Measurements from ENCODE around the gene CNPY3.
"Not testable (repeated sequence)": the region's sequence is repeated elsewhere in the genome, so short reads cannot be mapped to it uniquely, and the experiment has no call there.

CNPY3 gene

DNA sequence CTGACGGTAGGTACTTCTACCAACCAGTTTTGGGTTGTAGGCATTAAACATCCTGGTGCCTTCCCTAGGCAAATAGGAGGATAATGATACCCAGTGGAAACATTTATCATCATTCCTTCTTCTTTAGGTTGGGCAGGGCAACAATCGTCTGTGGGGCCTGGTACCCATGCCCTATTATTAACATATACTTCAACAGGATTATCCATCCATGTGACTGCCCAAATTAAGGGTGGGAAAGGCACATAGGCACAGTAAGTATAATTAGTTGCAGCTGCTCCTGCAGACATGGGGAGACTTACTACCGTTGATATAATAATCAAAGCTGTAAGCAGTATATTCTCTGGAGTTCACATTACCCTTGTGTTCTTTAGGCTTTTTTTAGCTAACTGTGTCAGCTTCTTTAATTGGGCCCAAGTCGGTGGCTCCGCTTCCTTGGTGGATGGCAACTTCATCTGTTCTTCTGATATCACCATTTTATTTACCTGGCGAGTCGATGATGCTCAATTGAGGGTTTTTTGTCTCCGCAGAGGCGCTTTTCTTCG, 33.0 kb upstream of the CNPY3 start:
- no peaks in the 10 kb centered on the region for H3K27me3 ChIP-seq (ENCODE audit: control insufficient read depth, insufficient read depth, low read length)
- no peak overlapping the region for H3K4me3 ChIP-seq (ENCODE audit: low read length)
- no CpG with 5 or more reads among the region's 10 CpGs for WGBS (ENCODE audit: insufficient coverage, insufficient read length)
- no peak overlapping the region for H3K27ac ChIP-seq (ENCODE audit: low read length)
- H3K36me3 ChIP-seq (ENCODE audit: control insufficient read depth, insufficient read depth, low read length) = no peaks in the 10 kb centered on the region
- no peak for DNase-seq (ENCODE audit: low read depth, low spot score)
- H3K9me3 ChIP-seq (ENCODE audit: control insufficient read depth, insufficient read depth, low read length) = no peaks in the 10 kb centered on the region
- no peaks in the 10 kb centered on the region for H3K4me1 ChIP-seq (ENCODE audit: control insufficient read depth, insufficient read depth, low read length)

DNA sequence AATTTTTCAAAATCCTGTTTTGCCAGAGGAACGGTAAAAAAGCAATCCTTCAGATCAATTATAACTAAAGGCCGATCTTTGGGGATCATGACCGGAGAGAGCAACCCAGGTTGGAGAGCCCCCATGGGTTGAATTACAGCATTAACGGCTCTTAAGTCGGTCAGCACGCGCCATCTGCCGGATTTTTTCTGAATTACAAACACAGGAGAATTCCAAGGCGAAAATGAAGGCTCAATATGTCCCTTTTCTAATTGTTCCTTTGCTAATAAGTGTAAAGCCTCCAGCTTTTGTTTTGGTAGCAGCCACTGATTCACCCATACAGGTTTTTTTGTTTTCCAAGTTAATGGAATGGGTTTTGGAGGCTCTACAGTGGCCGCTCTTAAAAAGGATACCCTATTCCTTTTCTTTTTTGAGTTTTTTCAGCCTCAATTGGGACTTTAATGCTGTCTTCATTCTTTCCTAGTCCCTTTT, 30.4 kb upstream of the CNPY3 start:
- Histone ChIP-seq H3K27ac (ENCODE audit: low read length) (no peak overlapping the region), H3K4me1 (ENCODE audit: control insufficient read depth, insufficient read depth, low read length) (0 out of 2 replicates have a peak, but pooled peaks cover 1% of the 10 kb centered on the region), H3K4me3 (ENCODE audit: low read length) (no peak overlapping the region), H3K9me3 (ENCODE audit: control insufficient read depth, insufficient read depth, low read length) (no peaks in the 10 kb centered on the region), H3K27me3 (ENCODE audit: control insufficient read depth, insufficient read depth, low read length) (no peaks in the 10 kb centered on the region), H3K36me3 (ENCODE audit: control insufficient read depth, insufficient read depth, low read length) (no peaks in the 10 kb centered on the region)
- no peak for DNase-seq (ENCODE audit: low read depth, low spot score)
- WGBS (ENCODE audit: insufficient coverage, insufficient read length) = no CpG with 5 or more reads among the region's 10 CpGs

DNA sequence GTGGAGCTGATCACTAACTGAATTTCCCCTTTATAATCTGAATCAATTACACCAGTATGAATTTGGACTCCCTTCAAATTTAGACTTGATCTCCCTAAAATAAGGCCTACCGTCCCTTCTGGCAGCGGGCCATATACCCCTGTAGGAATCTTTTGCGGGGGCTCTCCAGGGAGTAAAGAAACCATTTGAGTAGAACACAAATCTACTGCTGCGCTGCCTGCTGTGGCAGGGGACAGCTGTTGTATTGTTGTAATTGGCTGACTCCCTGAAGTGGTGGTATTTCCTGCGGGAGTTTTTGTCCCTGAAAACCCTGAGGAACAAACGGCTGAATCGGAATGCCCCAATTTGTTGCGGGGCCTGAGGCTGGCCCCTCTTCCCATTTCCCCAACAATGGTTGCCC, 29.4 kb upstream of the CNPY3 start:
- no peaks in the 10 kb centered on the region for H3K36me3 ChIP-seq (ENCODE audit: control insufficient read depth, insufficient read depth, low read length)
- H3K4me3 ChIP-seq (ENCODE audit: low read length) = no peak overlapping the region
- no peaks in the 10 kb centered on the region for H3K9me3 ChIP-seq (ENCODE audit: control insufficient read depth, insufficient read depth, low read length)
- H3K4me1 ChIP-seq (ENCODE audit: control insufficient read depth, insufficient read depth, low read length) = 0 out of 2 replicates have a peak, but pooled peaks cover 1% of the 10 kb centered on the region
- DNase-seq (ENCODE audit: low read depth, low spot score) = no peak
- no peak overlapping the region for H3K27ac ChIP-seq (ENCODE audit: low read length)
- no CpG with 5 or more reads among the region's 8 CpGs for WGBS (ENCODE audit: insufficient coverage, insufficient read length)
- H3K27me3 ChIP-seq (ENCODE audit: control insufficient read depth, insufficient read depth, low read length) = no peaks in the 10 kb centered on the region

GRCh38 chr6:42901538-42901957, 27.7 kb upstream of the CNPY3 start:
- 0 out of 2 replicates have a peak, but pooled peaks cover 1% of the 10 kb centered on the region for H3K4me1 ChIP-seq (ENCODE audit: control insufficient read depth, insufficient read depth, low read length)
- peak; percentile 77 for DNase-seq (ENCODE audit: low read depth, low spot score)
- H3K9me3 ChIP-seq (ENCODE audit: control insufficient read depth, insufficient read depth, low read length) = no peaks in the 10 kb centered on the region
- no peaks in the 10 kb centered on the region for H3K27me3 ChIP-seq (ENCODE audit: control insufficient read depth, insufficient read depth, low read length)
- no peak overlapping the region for H3K27ac ChIP-seq (ENCODE audit: low read length)
- H3K4me3 ChIP-seq (ENCODE audit: low read length) = no peak overlapping the region
- H3K36me3 ChIP-seq (ENCODE audit: control insufficient read depth, insufficient read depth, low read length) = no peaks in the 10 kb centered on the region
- no CpG with 5 or more reads among the region's 11 CpGs for WGBS (ENCODE audit: insufficient coverage, insufficient read length)

GRCh38 chr6:42902429-42903263, 26.6 kb upstream of the CNPY3 start:
- H3K9me3 ChIP-seq (ENCODE audit: control insufficient read depth, insufficient read depth, low read length); H3K27me3 ChIP-seq (ENCODE audit: control insufficient read depth, insufficient read depth, low read length); H3K27ac ChIP-seq (ENCODE audit: low read length); H3K4me1 ChIP-seq (ENCODE audit: control insufficient read depth, insufficient read depth, low read length); H3K36me3 ChIP-seq (ENCODE audit: control insufficient read depth, insufficient read depth, low read length); H3K4me3 ChIP-seq (ENCODE audit: low read length); DNase-seq (ENCODE audit: low read depth, low spot score): not testable (repeated sequence)
- no CpG with 5 or more reads among the region's 22 CpGs for WGBS (ENCODE audit: insufficient coverage, insufficient read length)

- Histone ChIP-seq H3K36me3 (ENCODE audit: control insufficient read depth, insufficient read depth, low read length) (no peaks in the 10 kb centered on the region), H3K27me3 (ENCODE audit: control insufficient read depth, insufficient read depth, low read length) (no peaks in the 10 kb centered on the region), H3K27ac (ENCODE audit: low read length) (no peak overlapping the region), H3K4me1 (ENCODE audit: control insufficient read depth, insufficient read depth, low read length) (0 out of 2 replicates have a peak, but pooled peaks cover 1% of the 10 kb centered on the region), H3K4me3 (ENCODE audit: low read length) (no peak overlapping the region), H3K9me3 (ENCODE audit: control insufficient read depth, insufficient read depth, low read length) (no peaks in the 10 kb centered on the region)
- no peak for DNase-seq (ENCODE audit: low read depth, low spot score)
- WGBS (ENCODE audit: insufficient coverage, insufficient read length) = no CpG with 5 or more reads among the region's 10 CpGs
Observed at GRCh38 chr6:42904467-42904866, 24.8 kb upstream of the CNPY3 start.

GRCh38 chr6:42907336-42907735, 21.9 kb upstream of the CNPY3 start:
- no peaks in the 10 kb centered on the region for H3K27me3 ChIP-seq (ENCODE audit: control insufficient read depth, insufficient read depth, low read length)
- no peak overlapping the region for H3K4me3 ChIP-seq (ENCODE audit: low read length)
- H3K36me3 ChIP-seq (ENCODE audit: control insufficient read depth, insufficient read depth, low read length) = no peaks in the 10 kb centered on the region
- WGBS (ENCODE audit: insufficient coverage, insufficient read length) = no CpG with 5 or more reads among the region's 5 CpGs
- no peaks in the 10 kb centered on the region for H3K4me1 ChIP-seq (ENCODE audit: control insufficient read depth, insufficient read depth, low read length)
- H3K27ac ChIP-seq (ENCODE audit: low read length) = no peak overlapping the region
- DNase-seq (ENCODE audit: low read depth, low spot score) = no peak
- no peaks in the 10 kb centered on the region for H3K9me3 ChIP-seq (ENCODE audit: control insufficient read depth, insufficient read depth, low read length)

DNA sequence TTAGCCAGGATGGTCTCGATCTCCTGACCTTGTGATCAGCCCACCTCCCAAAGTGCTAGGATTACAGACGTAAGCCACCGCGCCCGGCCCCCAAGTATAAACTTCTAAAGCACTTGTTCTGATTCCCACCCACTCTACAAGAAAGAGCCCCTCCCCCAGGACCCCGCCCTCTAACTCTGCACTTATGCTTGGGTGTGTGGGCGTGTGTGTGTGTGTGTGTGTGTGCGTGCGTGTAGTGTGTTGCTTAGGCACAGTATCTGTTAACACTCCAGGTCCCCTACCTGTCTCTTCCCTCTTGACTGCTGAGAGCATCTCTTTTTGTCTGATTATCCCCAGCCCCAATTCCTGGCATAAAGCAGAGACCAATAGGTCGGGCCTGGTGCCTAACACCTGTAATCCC, 19.4 kb upstream of the CNPY3 start:
- WGBS (ENCODE audit: insufficient coverage, insufficient read length) = no CpG with 5 or more reads among the region's 10 CpGs
- DNase-seq (ENCODE audit: low read depth, low spot score) = no peak
- Histone ChIP-seq H3K27ac (ENCODE audit: low read length) (no peak overlapping the region), H3K4me1 (ENCODE audit: control insufficient read depth, insufficient read depth, low read length) (no peaks in the 10 kb centered on the region), H3K36me3 (ENCODE audit: control insufficient read depth, insufficient read depth, low read length) (no peaks in the 10 kb centered on the region), H3K4me3 (ENCODE audit: low read length) (no peak overlapping the region), H3K27me3 (ENCODE audit: control insufficient read depth, insufficient read depth, low read length) (no peaks in the 10 kb centered on the region), H3K9me3 (ENCODE audit: control insufficient read depth, insufficient read depth, low read length) (no peaks in the 10 kb centered on the region)

DNA sequence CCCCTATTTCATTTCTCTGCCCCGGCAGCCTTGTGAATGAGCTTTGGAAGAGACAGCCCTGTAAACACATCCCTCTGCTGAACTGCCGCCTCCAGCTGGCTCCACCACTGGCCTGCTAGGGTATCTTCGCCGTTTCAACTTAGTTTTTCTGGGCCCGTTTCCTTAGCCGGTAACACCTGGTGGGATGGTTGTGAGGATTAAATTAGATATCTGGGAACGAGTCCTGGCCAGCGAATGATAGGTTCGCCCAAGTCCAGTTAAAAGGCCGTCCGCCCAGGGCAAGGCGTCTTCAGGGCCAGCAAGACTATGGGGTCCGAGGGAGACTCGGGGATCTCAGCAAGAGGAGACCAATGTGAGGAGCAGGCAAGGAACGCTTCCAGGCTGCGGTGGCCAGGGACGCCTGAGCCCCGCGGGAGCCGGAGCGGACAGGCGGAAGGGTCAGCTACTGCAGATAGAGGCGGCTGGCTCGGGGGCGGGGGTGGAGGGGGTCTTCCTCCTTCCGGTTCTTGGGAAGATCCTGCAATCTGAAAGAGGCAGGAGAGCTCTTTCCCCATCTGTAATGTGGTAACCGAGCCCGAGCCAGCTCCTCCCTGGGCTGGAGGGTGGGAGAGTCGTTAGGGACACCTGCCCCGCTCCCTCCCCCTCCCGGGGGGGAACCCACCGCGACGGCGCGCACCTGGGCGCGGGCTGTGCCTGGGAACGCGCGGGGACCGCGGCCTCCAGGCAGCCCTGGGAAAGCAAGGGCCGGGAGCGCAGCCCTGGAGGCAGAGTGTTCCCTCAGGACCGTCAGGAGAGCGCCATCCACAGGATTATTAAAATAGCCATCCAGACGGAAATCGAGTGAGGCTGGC, 17.9 kb upstream of the CNPY3 start:
- Histone ChIP-seq H3K36me3 (ENCODE audit: control insufficient read depth, insufficient read depth, low read length) (no peaks in the 10 kb centered on the region), H3K4me3 (ENCODE audit: low read length) (peak overlapping the region; percentile 75; the same call in 1 of the 2 replicates), H3K27ac (ENCODE audit: low read length) (no peak overlapping the region), H3K9me3 (ENCODE audit: control insufficient read depth, insufficient read depth, low read length) (no peaks in the 10 kb centered on the region), H3K27me3 (ENCODE audit: control insufficient read depth, insufficient read depth, low read length) (no peaks in the 10 kb centered on the region), H3K4me1 (ENCODE audit: control insufficient read depth, insufficient read depth, low read length) (no peaks in the 10 kb centered on the region)
- DNase-seq (ENCODE audit: low read depth, low spot score) = no peak
- WGBS (ENCODE audit: insufficient coverage, insufficient read length) = no CpG with 5 or more reads among the region's 49 CpGs

GRCh38 chr6:42914546-42914945, 14.7 kb upstream of the CNPY3 start:
- Histone ChIP-seq H3K36me3 (ENCODE audit: control insufficient read depth, insufficient read depth, low read length) (no peaks in the 10 kb centered on the region), H3K27ac (ENCODE audit: low read length) (no peak overlapping the region), H3K4me1 (ENCODE audit: control insufficient read depth, insufficient read depth, low read length) (no peaks in the 10 kb centered on the region), H3K27me3 (ENCODE audit: control insufficient read depth, insufficient read depth, low read length) (no peaks in the 10 kb centered on the region), H3K4me3 (ENCODE audit: low read length) (no peak overlapping the region), H3K9me3 (ENCODE audit: control insufficient read depth, insufficient read depth, low read length) (no peaks in the 10 kb centered on the region)
- WGBS (ENCODE audit: insufficient coverage, insufficient read length) = no CpG with 5 or more reads among the region's 4 CpGs
- no peak for DNase-seq (ENCODE audit: low read depth, low spot score)
